Ramos (cell line): Measurements from ENCODE around the gene IFI35.
"Not testable (repeated sequence)": the region's sequence is repeated elsewhere in the genome, so short reads cannot be mapped to it uniquely, and the experiment has no call there.

ENCODE experiments used
- in situ Hi-C: fragments of 300-500 bp; cut with MboI; formaldehyde crosslinking; loops from one replicate; pipeline ENCODE4 v1.14.3; 2022; ENCODE audit warnings: low sequenced_read_pairs; ENCODE audit not compliant: unreplicated experiment

IFI35 gene

DNA sequence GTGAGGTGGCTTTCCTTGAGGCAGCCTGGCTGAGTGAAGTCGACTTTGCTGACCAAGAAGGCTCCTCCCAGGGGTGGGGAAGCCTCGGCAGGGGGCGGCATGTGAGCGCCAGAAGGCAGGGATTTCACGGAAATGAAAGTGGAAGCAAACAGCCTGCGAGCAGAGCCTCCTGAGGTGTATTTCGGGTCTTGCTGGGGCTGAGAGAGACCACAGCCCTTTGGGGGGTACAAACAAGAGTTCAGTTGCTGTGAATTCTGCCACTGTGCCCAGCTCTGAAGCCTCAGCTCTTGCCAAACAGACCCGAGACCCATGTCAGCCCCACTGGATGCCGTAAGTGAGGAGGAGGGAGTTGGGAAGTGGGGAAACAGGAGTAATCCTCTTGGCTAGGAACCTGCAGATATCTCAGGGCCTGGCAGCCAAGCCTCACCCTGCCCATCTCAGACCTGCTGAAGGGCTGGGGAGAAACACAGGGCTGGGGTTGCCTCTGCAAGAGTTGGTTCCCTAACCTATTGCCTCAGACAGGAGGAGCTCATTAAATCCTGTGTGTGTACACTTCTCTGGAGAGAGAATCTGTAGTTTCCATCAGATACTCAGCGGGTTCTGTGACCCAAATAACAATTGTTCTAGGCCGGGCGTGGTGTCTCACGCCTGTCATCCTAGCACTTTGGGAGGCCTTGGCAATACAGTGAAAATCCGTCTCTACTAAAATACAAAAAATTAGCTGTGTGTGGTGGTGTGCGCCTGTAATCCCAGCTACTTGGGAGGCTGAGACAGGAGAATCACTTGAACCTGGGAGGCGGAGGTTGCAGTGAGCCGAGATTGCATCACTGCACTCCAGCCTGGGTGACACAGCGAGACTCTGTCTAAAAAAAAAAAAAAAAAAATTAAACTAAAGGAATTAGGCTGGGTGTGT lies at the start of gene IFI35:
Gene IFI35 (plus strand): TSS at position 146 of the 913 bp plus-strand sequence. CDS start 164 bp downstream, at position 310.
- in situ Hi-C loops, result no loop called here

- in situ Hi-C loops, result no loop called here
Observed at GRCh38 chr17:42964161-42964932, 42.2 kb upstream of the IFI35 start, which contains the start of gene AARSD1. TSS of gene AARSD1 (minus strand) at chr17:42964454. CDS start at chr17:42964440, 14 bp downstream.

DNA sequence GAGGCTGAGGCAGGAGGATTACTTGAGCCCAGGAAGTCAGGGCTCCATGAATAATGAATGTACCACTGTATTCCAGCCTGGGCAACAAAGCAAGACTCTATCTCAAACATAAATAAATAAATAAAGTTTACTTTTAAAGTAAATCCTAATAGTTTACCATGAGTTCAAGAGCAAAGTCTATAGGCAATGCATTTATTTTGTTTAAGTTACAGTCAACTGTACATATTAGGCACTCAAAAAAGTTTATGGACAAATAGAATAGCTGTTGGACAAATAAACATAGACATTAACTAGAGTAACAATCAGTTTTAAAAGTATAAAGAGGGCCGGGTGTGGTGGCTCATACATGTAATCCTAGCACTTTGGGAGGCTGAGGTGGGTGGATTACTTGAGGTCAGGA lies 38.7 kb upstream of the IFI35 start:
- in situ Hi-C loops, result no loop called here

- in situ Hi-C loops, result no loop called here
Observed at GRCh38 chr17:42969001-42969581, 37.5 kb upstream of the IFI35 start.

DNA sequence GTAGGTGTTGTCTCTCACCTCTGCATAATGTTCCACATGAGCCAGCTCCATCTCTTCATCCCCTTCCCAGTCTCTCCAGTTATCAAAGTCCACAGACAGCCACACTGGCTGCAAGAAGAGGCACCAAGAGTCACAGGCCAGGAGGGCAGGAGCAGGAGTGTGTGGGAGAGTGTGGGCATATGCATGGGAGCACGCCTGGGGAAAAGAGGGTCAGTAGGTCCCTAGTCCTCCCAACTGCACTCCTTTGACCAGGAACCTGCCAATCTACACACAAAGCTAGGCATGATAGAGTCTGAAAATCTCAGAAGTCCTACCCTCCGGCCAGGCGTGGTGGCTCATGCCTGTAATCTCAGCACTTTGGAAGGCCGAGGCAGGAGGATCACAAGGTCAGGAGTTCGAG lies 35.0 kb upstream of the IFI35 start:
- in situ Hi-C loops, result no loop called here

GRCh38 chr17:42973323-42973722 lies 33.3 kb upstream of the IFI35 start:
- in situ Hi-C loops, result not testable (repeated sequence)

- in situ Hi-C loops, result no loop called here
Observed at GRCh38 chr17:42975265-42975664, 31.3 kb upstream of the IFI35 start.

GRCh38 chr17:42975701-42976100 lies 30.9 kb upstream of the IFI35 start:
- in situ Hi-C loops, result not testable (repeated sequence)

DNA sequence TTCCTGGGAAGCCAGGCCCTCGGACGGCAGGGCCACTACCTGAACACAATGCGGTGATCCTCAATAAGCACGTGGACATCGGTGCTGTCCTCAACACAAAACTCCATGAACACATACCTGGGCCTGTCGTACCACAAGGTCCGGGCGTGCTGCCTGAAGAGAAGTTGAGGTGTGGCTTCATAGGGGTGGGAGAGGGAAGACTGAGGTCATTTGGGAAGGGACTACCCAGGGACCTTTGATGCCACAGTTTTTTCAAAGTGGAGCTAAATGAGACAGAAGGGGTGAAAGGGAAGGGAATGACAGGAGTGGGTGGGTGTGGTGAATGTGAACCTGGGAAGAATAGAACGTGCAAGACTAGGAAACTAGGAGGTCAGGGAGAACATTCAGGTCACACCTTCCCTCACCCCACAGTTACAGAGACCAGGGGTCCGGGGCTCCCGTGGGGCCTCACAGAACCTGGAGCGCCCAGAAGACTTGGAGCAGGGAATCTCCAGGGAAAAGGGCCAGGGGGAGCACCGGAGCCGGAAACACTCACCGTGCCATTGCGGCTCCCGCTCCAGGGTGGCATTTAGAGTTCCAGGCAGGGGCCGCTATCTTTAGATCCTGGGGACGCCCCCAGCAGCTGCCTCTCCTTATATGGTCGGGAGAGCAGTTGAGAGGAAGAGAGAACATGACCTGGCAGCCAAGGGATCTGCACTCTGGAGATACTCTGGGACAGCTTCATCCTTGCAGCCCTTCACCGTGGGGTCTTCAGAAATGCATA lies 26.9 kb upstream of the IFI35 start, which contains the start of gene PTGES3L:
Gene PTGES3L (minus strand): TSS at position 570 of the 763 bp plus-strand sequence. CDS start 27 bp downstream, at position 543.
- in situ Hi-C loops, result loop anchor here (10.0 kb wide), 1 partner anchor 405 kb away; the partner anchor contains the start of gene PSMC3IP

GRCh38 chr17:42980274-42980765 lies 26.3 kb upstream of the IFI35 start, which contains the start of gene RUNDC1:
TSS of gene RUNDC1 (plus strand) at chr17:42980565. CDS start at chr17:42980577, 12 bp downstream.
- in situ Hi-C loops, result loop anchor here (10.0 kb wide), 1 partner anchor 406 kb away; the partner anchor contains the start of gene PSMC3IP

DNA sequence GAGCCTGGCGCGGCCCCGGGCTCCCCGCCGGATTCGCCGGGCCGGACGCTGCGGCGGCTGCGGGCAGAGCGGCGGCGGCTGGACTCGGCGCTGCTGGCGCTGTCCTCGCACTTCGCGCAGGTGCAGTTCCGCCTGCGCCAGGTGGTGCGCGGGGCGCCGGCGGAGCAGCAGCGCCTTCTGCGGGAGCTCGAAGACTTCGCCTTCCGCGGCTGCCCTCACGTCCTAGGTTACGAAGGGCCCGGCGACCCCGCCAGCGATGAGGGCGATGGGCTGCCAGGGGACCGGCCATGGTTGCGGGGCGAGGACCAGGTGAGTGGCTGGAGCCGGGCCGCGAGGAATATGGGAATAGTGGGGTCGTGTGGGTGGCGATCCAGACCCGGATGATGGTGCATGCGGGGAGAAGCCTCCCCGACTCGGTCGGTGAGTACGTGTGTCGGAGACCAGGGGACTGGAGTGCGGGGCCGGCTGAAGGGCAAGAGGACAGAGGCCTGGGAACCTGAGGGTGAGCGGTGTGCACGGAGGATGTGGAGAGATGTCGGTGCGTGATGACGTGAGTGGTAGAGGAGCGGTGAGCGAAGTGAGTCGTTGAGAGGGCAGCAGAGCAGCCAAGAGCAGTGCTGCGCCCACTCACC lies 25.7 kb upstream of the IFI35 start:
- in situ Hi-C loops, result loop anchor here (10.0 kb wide), 1 partner anchor 406 kb away; the partner anchor contains the start of gene PSMC3IP

- in situ Hi-C loops, result loop anchor here (10.0 kb wide), 1 partner anchor 407 kb away; the partner anchor contains the start of gene PSMC3IP
Observed at GRCh38 chr17:42982266-42982665, 24.3 kb upstream of the IFI35 start.

DNA sequence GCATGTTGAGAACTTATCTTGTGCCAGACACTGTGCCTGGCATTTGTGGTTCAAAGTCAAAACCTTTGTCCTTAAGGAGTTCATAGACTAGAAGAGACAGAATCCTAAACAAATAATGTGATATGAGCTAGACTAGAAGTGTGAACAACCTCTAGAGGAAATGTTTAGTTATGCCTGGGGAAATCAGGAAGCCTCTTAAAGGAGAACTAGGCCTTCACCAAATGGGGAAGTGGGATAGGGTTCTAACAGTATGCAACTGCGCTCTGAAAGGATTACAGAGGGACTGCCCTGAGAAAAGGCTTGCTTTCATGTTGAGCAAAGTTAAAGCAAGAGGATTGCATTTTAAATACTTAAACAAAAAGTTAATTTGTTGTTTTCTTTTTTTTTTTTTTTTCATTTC lies 21.4 kb upstream of the IFI35 start:
- in situ Hi-C loops, result loop anchor here (10.0 kb wide), 1 partner anchor 410 kb away; the partner anchor contains the start of gene PSMC3IP

DNA sequence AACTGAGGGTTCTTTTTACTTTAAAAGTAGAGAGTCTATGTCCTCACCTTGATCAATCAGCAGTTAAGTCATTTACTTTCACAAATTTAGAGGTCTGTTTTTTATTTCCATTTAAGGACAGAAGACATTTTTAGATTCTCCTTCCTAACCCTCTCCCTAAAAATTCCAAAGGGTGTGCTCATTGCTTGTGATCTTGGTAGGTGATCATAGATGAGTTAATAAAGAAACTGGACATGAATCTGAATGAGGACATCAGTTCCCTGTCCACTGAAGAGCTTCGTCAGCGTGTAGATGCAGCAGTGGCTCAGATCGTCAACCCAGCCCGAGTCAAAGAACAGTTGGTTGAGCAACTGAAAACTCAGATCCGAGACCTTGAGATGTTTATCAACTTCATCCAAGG lies 17.4 kb upstream of the IFI35 start:
- in situ Hi-C loops, result loop anchor here (10.0 kb wide), 1 partner anchor 414 kb away; the partner anchor contains the start of gene PSMC3IP

- in situ Hi-C loops, result loop anchor here (10.0 kb wide), 1 partner anchor 415 kb away; the partner anchor contains the start of gene PSMC3IP
Observed at GRCh38 chr17:42989726-42990652, 16.6 kb upstream of the IFI35 start.

GRCh38 chr17:42991471-42991870 lies 15.1 kb upstream of the IFI35 start:
- in situ Hi-C loops, result no loop called here

GRCh38 chr17:42992872-42993271 lies 13.7 kb upstream of the IFI35 start:
- in situ Hi-C loops, result no loop called here
